HG03571 (cell line): ENCODE measurements around the gene RPH3AL.
"Not testable (repeated sequence)": the region's sequence is repeated elsewhere in the genome, so short reads cannot be mapped to it uniquely, and the experiment has no call there.

Experiments
- ATAC-seq: cut with Tn5 transposase; IDR thresholded peaks from one replicate; pipeline ENCODE4 v1.9.1; 2021; ENCODE audit not compliant: unreplicated experiment

Gene RPH3AL

DNA sequence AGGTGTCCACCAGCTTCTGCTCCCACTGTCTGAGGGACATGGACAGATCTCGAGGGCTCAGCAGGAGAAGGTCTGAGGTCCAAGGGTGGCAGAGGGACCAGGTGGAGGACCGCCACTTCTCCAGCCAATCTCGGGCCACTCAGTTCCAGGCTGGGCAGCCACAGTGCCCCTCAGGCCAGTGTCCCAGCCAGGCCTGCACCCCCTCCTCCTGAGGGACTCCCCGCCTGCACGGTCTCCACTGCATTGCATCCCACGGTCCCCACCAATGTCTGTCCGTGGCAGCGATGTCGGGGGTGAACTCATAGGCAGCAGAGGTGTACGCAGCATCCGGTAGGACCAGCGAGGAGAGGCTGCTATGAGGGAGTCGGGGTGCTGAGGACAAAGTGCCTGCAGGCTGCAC lies 107.0 kb downstream of the RPH3AL start:
- no peak for ATAC-seq

- no peak for ATAC-seq
Observed at GRCh38 chr17:245020-245419, 107.6 kb downstream of the RPH3AL start.

DNA sequence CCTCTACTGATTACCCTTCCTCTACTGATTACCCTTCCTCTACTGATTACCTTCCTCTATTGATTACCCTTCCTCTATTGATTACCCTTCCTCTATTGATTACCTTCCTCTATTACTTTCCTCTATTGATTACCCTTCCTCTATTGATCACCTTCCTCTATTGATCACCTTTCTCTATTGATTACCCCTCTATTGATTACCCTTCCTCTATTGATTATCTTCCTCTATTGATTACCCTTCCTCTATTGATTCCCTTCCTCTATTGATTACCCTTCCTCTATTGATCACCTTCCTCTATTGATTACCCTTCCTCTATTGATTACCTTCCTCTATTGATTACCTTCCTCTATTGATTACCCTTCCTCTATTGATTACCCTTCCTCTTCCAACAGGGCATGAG lies 108.7 kb downstream of the RPH3AL start:
- ATAC-seq = not testable (repeated sequence)

DNA sequence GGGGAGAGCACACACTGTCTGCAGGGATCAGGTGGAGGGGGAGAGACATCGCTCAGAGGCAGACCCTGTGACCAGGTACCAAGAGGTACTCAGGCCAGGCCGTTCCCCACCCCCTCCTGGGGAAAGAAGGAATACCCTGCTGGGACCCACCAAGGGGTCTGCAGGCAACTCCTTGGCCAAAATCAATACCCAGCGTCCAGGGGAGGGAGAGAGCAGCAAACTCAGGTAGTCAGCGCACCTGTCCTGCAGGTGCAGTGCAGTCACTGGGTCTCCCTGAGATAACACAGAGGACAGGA lies 113.7 kb downstream of the RPH3AL start:
- no peak for ATAC-seq

- ATAC-seq = no peak
Observed at GRCh38 chr17:238071-238963, 114.3 kb downstream of the RPH3AL start.

GRCh38 chr17:237406-237955 lies 115.1 kb downstream of the RPH3AL start:
- no peak for ATAC-seq

DNA sequence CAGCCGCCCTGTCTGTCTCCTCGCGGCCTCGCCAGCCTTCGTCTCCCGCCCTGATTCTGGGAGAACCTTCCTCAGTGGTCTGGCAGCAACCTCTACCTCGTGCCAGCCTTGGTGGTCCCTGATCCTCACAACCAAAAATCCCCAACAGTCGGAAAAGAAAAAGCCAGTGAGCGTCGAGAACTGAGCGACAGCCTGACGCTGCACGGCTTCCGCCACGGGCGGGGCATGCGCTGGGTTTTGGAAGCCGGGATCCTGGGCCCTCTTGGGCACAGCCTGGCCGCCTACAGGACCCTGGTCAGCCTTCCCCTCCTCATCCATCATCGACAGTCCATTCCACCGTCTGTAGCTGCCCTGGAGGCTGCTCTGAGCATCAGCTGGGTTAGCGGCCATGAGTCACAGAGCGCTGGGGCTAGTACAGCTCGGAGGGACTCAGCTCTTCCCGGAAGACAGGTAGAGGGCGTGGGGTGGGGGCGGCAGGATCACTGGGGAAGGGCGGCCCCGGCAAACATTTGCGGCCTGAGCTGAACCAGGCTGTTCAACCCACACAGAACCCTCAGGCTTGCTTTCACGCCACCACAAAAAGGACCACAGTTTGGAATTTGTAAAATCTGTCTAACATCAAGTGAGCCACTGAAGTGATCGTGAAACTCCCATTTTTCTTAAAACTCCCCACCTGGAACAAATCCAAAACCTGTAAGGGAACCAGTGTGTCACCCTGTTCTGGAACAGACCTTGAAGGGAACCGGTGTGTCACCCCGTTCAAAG lies 115.8 kb downstream of the RPH3AL start:
- ATAC-seq = no peak

- ATAC-seq = no peak
Observed at GRCh38 chr17:235831-236640, 116.6 kb downstream of the RPH3AL start.

DNA sequence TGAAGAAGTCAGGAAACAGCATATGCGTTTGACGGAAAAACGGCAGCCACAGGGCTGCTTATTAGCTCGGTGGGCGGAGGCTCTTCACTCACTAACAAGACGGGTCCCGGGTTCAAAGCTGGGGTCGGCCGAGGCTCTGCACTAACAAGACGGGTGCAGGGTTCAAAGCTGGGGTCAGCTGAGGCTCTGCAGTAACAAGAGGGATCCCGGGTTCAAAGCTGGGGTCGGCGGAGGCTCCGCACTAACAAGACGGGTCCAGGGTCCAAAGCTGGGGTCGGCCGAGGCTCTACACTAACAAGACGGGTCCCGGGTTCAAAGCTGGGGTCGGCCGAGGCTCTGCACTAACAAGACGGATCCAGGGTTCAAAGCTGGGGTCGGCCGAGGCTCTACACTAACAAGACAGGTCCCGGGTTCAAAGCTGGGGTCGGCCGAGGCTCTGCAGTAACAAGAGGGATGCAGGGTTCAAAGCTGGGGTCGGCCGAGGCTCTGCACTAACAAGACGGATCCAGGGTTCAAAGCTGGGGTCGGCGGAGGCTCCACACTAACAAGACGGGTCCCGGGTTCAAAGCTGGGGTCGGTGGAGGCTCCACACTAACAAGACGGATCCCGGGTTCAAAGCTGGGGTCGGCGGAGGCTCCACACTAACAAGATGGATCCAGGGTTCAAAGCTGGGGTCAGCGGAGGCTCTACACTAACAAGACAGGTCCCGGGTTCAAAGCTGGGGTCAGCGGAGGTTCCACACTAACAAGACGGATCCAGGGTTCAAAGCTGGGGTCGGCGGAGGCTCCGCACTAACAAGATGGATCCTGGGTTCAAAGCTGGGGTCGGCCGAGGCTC lies 117.4 kb downstream of the RPH3AL start:
- not testable (repeated sequence) for ATAC-seq

DNA sequence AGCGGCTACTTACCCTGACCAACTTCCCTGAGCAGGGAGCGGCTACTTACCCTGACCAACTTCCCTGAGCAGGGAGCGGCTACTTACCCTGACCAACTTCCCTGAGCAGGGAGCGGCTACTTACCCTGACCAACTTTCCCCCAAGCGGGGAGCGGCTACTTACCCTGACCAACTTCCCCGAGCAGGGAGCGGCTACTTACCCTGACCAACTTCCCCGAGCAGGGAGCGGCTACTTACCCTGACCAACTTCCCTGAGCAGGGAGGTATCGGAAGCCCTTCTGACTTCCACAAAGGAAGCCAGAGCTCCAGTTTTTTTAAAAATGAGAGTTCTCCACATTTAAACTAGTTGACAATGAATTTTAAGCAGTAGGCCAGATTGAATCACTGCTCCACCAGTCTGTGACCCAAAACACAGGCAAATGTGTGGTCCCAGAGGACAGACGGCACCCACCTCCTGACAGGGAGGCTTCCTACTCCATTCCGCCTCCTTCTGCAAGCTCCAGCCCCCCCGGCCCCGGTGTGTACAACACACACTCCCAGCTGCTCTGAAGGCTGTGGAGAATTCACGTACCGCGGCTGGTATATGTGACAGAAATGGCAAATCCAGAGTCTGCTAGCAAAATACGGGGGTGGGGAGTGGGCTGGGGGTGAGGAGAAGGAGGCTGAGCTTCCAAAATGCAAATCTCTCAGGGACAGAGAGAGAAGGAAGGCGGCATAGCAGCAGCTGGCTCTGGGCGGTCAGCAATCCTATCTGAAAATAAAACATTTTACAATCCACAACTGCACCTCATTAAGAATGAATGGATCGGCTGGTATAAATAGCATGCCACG lies 118.2 kb downstream of the RPH3AL start:
- not testable (repeated sequence) for ATAC-seq

DNA sequence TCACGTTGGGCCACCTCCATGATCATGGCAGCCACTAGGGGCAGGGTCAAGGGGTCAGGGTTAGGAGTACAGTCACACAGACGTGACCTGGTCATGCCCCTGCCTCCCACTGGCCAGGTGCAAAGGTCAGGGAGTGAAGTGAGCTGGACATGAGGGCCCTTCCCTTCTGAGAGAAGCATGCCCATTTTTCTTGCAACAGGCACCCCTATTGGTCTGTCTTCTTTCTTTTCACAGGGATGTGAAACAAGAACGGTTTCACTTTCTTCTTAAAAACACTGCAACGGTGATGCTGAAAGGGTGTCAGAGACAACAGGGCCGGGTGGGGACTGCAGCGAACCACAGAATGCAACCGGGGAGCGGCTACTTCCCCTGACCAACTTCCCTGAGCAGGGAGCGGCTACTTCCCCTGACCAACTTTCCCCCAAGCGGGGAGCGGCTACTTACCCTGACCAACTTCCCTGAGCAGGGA lies 119.1 kb downstream of the RPH3AL start:
- no peak for ATAC-seq

GRCh38 chr17:231966-232807 lies 120.4 kb downstream of the RPH3AL start:
- no peak for ATAC-seq

DNA sequence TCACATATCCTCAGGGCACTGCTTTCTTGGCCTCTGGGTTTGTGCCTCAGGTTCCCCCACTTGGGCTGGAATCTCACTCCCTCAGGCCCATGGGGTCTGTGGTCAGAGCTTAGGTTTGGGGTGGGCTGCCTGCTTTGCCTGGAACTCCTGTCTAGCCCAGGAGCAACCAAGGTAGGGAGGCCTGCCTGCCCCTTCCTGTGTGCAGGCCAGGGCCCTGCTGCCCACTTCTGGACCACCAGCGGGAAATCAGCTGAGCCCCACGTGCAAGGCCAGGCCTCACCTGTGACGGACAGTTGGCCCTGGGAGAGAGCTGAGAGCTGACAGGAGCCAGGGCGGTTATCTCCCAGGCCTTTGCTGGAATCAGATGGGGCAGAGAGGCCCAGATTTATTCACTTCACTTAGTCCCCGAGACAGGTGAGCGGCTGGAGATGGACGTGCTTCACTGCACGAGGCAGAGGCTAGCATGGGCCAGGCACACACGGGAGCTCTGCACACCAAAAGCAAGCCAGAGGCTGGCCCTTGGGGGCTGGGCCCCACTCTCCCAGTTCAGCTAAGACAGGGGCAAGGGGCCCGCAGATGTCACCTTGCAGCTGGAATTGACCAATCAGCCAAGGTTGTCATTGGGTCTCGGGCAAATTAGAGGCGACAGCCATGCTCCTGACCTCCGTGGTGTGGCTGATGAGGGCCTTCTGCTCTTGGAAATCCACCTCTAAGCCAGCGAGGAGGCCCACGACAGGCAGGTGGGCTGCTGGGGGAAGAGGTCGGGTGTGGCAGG lies 121.2 kb downstream of the RPH3AL start:
- no peak for ATAC-seq

- no peak for ATAC-seq
Observed at GRCh38 chr17:230395-230770, 122.2 kb downstream of the RPH3AL start.

- no peak for ATAC-seq
Observed at GRCh38 chr17:229709-230394, 122.8 kb downstream of the RPH3AL start.

- no peak for ATAC-seq
Observed at GRCh38 chr17:228951-229708, 123.5 kb downstream of the RPH3AL start.
